IMR-90 (cell line): ENCODE data around the gene GATA2. TPM values are rescaled to one million over a fixed set of nuclear protein-coding genes. Genes with fewer than 3 reads are reported as not detected.

Source experiments
- ATAC-seq: fragments of 200-7000 bp; cut with Tn5 transposase; 2 replicates; pipeline ENCODE4 v1.9.1; 2020; ENCODE audit warnings: low read depth, mild to moderate bottlenecking, moderate library complexity
- BruUV-seq: library from RNA; stranded (reverse); fragments of 400-500 nt; replicated peaks from 2 replicates; lab custom pipeline; 2021; lab: Mats Ljungman, UMichigan
- CTCF ChIA-PET: fragments of 300-600 bp; formaldehyde crosslinking; extraction: SDS; loops from one replicate; lab custom pipeline; 2021; ENCODE audit warnings: antibody characterized with exemption; lab: Yijun Ruan, JAX
- POLR2A ChIA-PET: fragments of 300-600 bp; sonication (Branson Sonifier 250); formaldehyde crosslinking; loops from one replicate; lab custom pipeline; 2022; ENCODE audit warnings: antibody characterized with exemption; ENCODE audit not compliant: unreplicated experiment; lab: Charles Lee
- DNase-seq: peaks from one replicate; pipeline ENCODE4 v3.0.0; 2013
- H2AFZ ChIP-seq: replicated peaks from 2 replicates; pipeline ENCODE3; 2013; ENCODE audit warnings: low read length, mild to moderate bottlenecking; ENCODE audit not compliant: poor library complexity
- H2AK5ac ChIP-seq: 2 replicates; pipeline ENCODE4 v1.6.1; 2013; ENCODE audit warnings: low read depth, low read length, inconsistent platforms
- H2AK9ac ChIP-seq: replicated peaks from 2 replicates; pipeline ENCODE3; 2013; ENCODE audit warnings: mild to moderate bottlenecking, low read depth, low read length, moderate library complexity; ENCODE audit not compliant: poor library complexity
- H2BK120ac ChIP-seq: 2 replicates; pipeline ENCODE4 v1.6.1; 2013; ENCODE audit warnings: low read depth, low read length, inconsistent platforms
- H2BK15ac ChIP-seq: 3 replicates; pipeline ENCODE4 v1.6.1; 2013; ENCODE audit warnings: low read depth, low read length, inconsistent platforms
- H2BK20ac ChIP-seq: 2 replicates; pipeline ENCODE4 v1.6.1; 2013; ENCODE audit warnings: low read depth, mild to moderate bottlenecking, inconsistent platforms, low read length, moderate library complexity
- H2BK5ac ChIP-seq: 2 replicates; pipeline ENCODE4 v1.6.1; 2013; ENCODE audit warnings: mild to moderate bottlenecking, low read depth, low read length, inconsistent platforms; ENCODE audit not compliant: poor library complexity, severe bottlenecking
- H3K14ac ChIP-seq: replicated peaks from 2 replicates; pipeline ENCODE4 v1.6.1; 2013; ENCODE audit warnings: low read depth, low read length, inconsistent platforms
- H3K18ac ChIP-seq: 2 replicates; pipeline ENCODE4 v1.6.1; 2013; ENCODE audit warnings: low read depth, low read length, control low read depth
- H3K23ac ChIP-seq: 2 replicates; pipeline ENCODE4 v1.6.1; 2013; ENCODE audit warnings: low read depth, low read length, inconsistent platforms
- H3K27ac ChIP-seq: 2 replicates; pipeline ENCODE4 v1.5.1; 2013; ENCODE audit warnings: mild to moderate bottlenecking, control low read depth, low read length; ENCODE audit not compliant: insufficient read depth
- H3K27me3 ChIP-seq: 2 replicates; pipeline ENCODE4 v1.6.1; 2013; ENCODE audit warnings: low read length; ENCODE audit not compliant: control insufficient read depth, insufficient read depth
- H3K36me3 ChIP-seq: 2 replicates; pipeline ENCODE4 v1.6.1; 2013; ENCODE audit warnings: low read length, mixed read lengths; ENCODE audit not compliant: control insufficient read depth, insufficient read depth
- H3K4ac ChIP-seq: 2 replicates; pipeline ENCODE4 v1.6.1; 2013; ENCODE audit warnings: low read depth, low read length, inconsistent platforms
- H3K4me1 ChIP-seq: 2 replicates; pipeline ENCODE4 v1.6.1; 2013; ENCODE audit warnings: low read length, mixed read lengths; ENCODE audit not compliant: control insufficient read depth, insufficient read depth
- H3K4me2 ChIP-seq: 2 replicates; pipeline ENCODE4 v1.6.1; 2013; ENCODE audit warnings: low read depth, mild to moderate bottlenecking, control low read depth, low read length, moderate library complexity
- H3K4me3 ChIP-seq: 2 replicates; pipeline ENCODE4 v1.5.1; 2013; ENCODE audit warnings: low read depth, mild to moderate bottlenecking, control low read depth, low read length, moderate library complexity; ENCODE audit not compliant: insufficient read depth
- H3K56ac ChIP-seq: 2 replicates; pipeline ENCODE4 v1.6.1; 2013; ENCODE audit warnings: low read length, inconsistent platforms; ENCODE audit not compliant: insufficient read depth; ENCODE audit errors: extremely low read depth
- H3K79me1 ChIP-seq, 2 experiments: 2 replicates each; pipeline ENCODE4 v1.6.1; 2013; ENCODE audit warnings: low read length in 2 of 2, inconsistent platforms in 1 of 2, low read depth in 1 of 2
- H3K9ac ChIP-seq: 2 replicates; pipeline ENCODE4 v1.6.1; 2013; ENCODE audit warnings: low read depth, low read length, control low read depth
- H3K9me1 ChIP-seq: 2 replicates; pipeline ENCODE4 v1.6.1; 2013; ENCODE audit warnings: low read length, inconsistent platforms; ENCODE audit not compliant: insufficient read depth
- H3K9me3 ChIP-seq: 2 replicates; pipeline ENCODE4 v1.6.1; 2013; ENCODE audit warnings: low read length; ENCODE audit not compliant: control insufficient read depth, insufficient read depth
- H4K20me1 ChIP-seq: 2 replicates; pipeline ENCODE4 v1.6.1; 2013; ENCODE audit warnings: low read length, inconsistent platforms; ENCODE audit not compliant: insufficient read depth
- H4K5ac ChIP-seq: 2 replicates; pipeline ENCODE4 v1.6.1; 2013; ENCODE audit warnings: mild to moderate bottlenecking, low read depth, low read length, control low read depth
- H4K8ac ChIP-seq, 2 experiments: 2 replicates each; pipeline ENCODE4 v1.6.1; 2013; ENCODE audit warnings: low read depth in 2 of 2, low read length in 2 of 2, control low read depth in 1 of 2, inconsistent platforms in 1 of 2
- H4K91ac ChIP-seq: 2 replicates; pipeline ENCODE4 v1.6.1; 2013; ENCODE audit warnings: low read depth, low read length, inconsistent platforms; ENCODE audit not compliant: insufficient read depth
- BHLHE40 ChIP-seq: fragments of 150-350 bp; IDR thresholded peaks from 2 replicates; pipeline ENCODE4 v1.6.1; 2016; ENCODE audit warnings: mild to moderate bottlenecking, low read depth, low read length
- CEBPB ChIP-seq: IDR thresholded peaks from 2 replicates; pipeline ENCODE4 v1.6.1; 2012; ENCODE audit warnings: low read depth, low read length, improper control_type of control experiment
- CHD1 ChIP-seq: IDR thresholded peaks from 2 replicates; pipeline ENCODE4 v1.6.1; 2012; ENCODE audit warnings: low read depth, low read length, improper control_type of control experiment
- MAZ ChIP-seq: IDR thresholded peaks from 2 replicates; pipeline ENCODE4 v1.6.1; 2012; ENCODE audit warnings: low read depth, mild to moderate bottlenecking, low read length, improper control_type of control experiment, moderate library complexity, borderline replicate concordance
- MXI1 ChIP-seq: IDR thresholded peaks from 2 replicates; pipeline ENCODE4 v1.6.1; 2012; ENCODE audit warnings: low read depth, mild to moderate bottlenecking, low read length, moderate library complexity, borderline replicate concordance
- NFE2L2 ChIP-seq: fragments of 150-350 bp; IDR thresholded peaks from 2 replicates; pipeline ENCODE4 v1.6.1; 2016; ENCODE audit warnings: low read depth, mild to moderate bottlenecking, low read length
- POLR2A ChIP-seq: IDR thresholded peaks from 2 replicates; pipeline ENCODE4 v1.6.1; 2012; ENCODE audit warnings: mild to moderate bottlenecking, low read depth, low read length
- RAD21 ChIP-seq: IDR thresholded peaks from 2 replicates; pipeline ENCODE4 v1.6.1; 2012; ENCODE audit warnings: low read length, improper control_type of control experiment
- RCOR1 ChIP-seq: IDR thresholded peaks from 2 replicates; pipeline ENCODE4 v1.6.1; 2012; ENCODE audit warnings: mild to moderate bottlenecking, low read length, improper control_type of control experiment; ENCODE audit not compliant: insufficient replicate concordance
- RFX5 ChIP-seq: IDR thresholded peaks from 2 replicates; pipeline ENCODE4 v1.8.0; 2012; ENCODE audit warnings: low read depth, mild to moderate bottlenecking, low read length, moderate library complexity
- SMC3 ChIP-seq: fragments of 150-350 bp; IDR thresholded peaks from 2 replicates; pipeline ENCODE4 v1.6.1; 2016; ENCODE audit warnings: low read depth, mild to moderate bottlenecking, antibody characterized with exemption, low read length, moderate library complexity
- WGBS, 2 experiments: methylation state at CpG; one replicate each; pipeline versions ENCODE4 v1.1.5 to v1.1.7; 2013; ENCODE audit warnings: missing lambda C conversion rate in 2 of 2; ENCODE audit not compliant: insufficient read length in 1 of 2; ENCODE audit errors: extremely low coverage in 2 of 2; 5-methylcytosine and 5-hydroxymethylcytosine counted together
- dilution Hi-C: fragments of 300-500 bp; cut with HindIII; formaldehyde crosslinking; loops from one replicate; pipeline ENCODE4 v1.14.3; 2018; ENCODE audit warnings: low sequenced_read_pairs; ENCODE audit not compliant: unreplicated experiment
- in situ Hi-C: fragments of 300-500 bp; cut with MboI; formaldehyde crosslinking; loops from 3 replicates; pipeline ENCODE4 v1.14.3; 2019; ENCODE audit warnings: low sequenced_read_pairs, inconsistent platforms, mixed read lengths
- intact Hi-C: fragments of 100-400 bp; cut with micrococcal nuclease; formaldehyde crosslinking; loops from 2 replicates; pipeline ENCODE4 v1.10.0; 2022
- polyA plus RNA-seq, 3 experiments: library from polyadenylated mRNA; depleted of rRNA; stranded (reverse); fragments of >200 nt; gene quantifications; 2 replicates each; pipeline ENCODE4 v1.2.3, GENCODE V29; 2012; ENCODE audit warnings: low replicate concordance in 1 of 3
- total RNA-seq: library from RNA; depleted of rRNA; stranded (reverse); fragments of >200 nt; gene quantifications from 2 replicates; pipeline ENCODE4 v1.2.3, GENCODE V29; 2012
- TF ChIP-seq, protein P1 (sequence below): fragments of 150-350 bp; IDR thresholded peaks from 2 replicates; pipeline ENCODE4 v1.6.1; 2017; ENCODE audit warnings: mild to moderate bottlenecking, antibody characterized with exemption, low read length, low read depth
- TF ChIP-seq, protein P2 (sequence below): fragments of 150-350 bp; IDR thresholded peaks from 2 replicates; pipeline ENCODE4 v1.6.1; 2016; ENCODE audit warnings: low read depth, mild to moderate bottlenecking, low read length, moderate library complexity, borderline replicate concordance
- TF ChIP-seq, protein P3 (sequence below): conservative IDR thresholded peaks from 2 replicates; pipeline ENCODE4 v1.5.1; 2012; ENCODE audit warnings: mild to moderate bottlenecking, low read depth, low read length, improper control_type of control experiment

The GATA2 gene
- total and polyA plus RNA-seq, 2 of the 4 experiments (the other 2 are of a cell fraction): 2.2 to 13.5 TPM

DNA sequence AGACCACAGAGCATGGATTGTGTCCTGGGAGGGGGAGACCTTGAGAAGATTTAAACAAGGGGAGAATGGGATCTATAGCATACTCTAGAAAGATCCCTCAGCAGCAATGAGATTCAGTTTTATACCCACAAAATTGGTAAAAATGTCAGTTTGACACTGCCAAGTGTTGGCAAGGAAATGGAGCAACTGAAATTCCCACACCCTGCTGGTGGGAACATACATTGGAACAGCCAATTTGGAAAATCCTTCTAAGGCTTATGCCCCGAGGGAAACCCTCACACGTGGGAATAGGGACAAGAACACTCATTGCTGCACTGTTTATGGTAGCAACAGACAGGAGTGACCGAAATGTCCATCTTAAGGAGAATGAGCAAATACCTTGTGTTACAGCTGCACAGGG lies 21.3 kb downstream of the GATA2 start:
- H3K4me3 ChIP-seq: no peak overlapping the region
- no peak overlapping the region for H3K14ac ChIP-seq
- no peak overlapping the region for H2AFZ ChIP-seq
- no peak overlapping the region for H3K18ac ChIP-seq
- H3K79me1 ChIP-seq: no peaks in the 10 kb centered on the region
- no peak overlapping the region for H2BK20ac ChIP-seq
- no peak overlapping the region for H3K56ac ChIP-seq
- no peak overlapping the region for H4K8ac ChIP-seq
- no peak overlapping the region for H2BK5ac ChIP-seq
- H2AK5ac ChIP-seq: no peak overlapping the region
- POLR2A ChIA-PET: no interaction called here
- BruUV-seq: no TSS peak
- H3K36me3 ChIP-seq: no peaks in the 10 kb centered on the region
- H2AK9ac ChIP-seq: no peak overlapping the region
- CTCF ChIA-PET: no interaction called here
- 50% methylated on average over 3 of the region's 3 CpGs; no CpG with 5 or more reads in 1 of the 2 experiments for whole genome bisulfite sequencing, 2 experiments
- no peak overlapping the region for H3K9ac ChIP-seq
- TF ChIP-seq CHD1 (no peak), SMC3 (no peak), CEBPB (no peak), RCOR1 (no peak), RAD21 (no peak), NFE2L2 (no peak), MAZ (no peak), POLR2A (no peak), BHLHE40 (no peak), RFX5 (no peak), MXI1 (no peak)
- TF ChIP-seq, protein P1, sequence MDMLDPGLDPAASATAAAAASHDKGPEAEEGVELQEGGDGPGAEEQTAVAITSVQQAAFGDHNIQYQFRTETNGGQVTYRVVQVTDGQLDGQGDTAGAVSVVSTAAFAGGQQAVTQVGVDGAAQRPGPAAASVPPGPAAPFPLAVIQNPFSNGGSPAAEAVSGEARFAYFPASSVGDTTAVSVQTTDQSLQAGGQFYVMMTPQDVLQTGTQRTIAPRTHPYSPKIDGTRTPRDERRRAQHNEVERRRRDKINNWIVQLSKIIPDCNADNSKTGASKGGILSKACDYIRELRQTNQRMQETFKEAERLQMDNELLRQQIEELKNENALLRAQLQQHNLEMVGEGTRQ: no peak
- TF ChIP-seq, protein P2, sequence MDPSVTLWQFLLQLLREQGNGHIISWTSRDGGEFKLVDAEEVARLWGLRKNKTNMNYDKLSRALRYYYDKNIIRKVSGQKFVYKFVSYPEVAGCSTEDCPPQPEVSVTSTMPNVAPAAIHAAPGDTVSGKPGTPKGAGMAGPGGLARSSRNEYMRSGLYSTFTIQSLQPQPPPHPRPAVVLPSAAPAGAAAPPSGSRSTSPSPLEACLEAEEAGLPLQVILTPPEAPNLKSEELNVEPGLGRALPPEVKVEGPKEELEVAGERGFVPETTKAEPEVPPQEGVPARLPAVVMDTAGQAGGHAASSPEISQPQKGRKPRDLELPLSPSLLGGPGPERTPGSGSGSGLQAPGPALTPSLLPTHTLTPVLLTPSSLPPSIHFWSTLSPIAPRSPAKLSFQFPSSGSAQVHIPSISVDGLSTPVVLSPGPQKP: no peak
- TF ChIP-seq, protein P3, sequence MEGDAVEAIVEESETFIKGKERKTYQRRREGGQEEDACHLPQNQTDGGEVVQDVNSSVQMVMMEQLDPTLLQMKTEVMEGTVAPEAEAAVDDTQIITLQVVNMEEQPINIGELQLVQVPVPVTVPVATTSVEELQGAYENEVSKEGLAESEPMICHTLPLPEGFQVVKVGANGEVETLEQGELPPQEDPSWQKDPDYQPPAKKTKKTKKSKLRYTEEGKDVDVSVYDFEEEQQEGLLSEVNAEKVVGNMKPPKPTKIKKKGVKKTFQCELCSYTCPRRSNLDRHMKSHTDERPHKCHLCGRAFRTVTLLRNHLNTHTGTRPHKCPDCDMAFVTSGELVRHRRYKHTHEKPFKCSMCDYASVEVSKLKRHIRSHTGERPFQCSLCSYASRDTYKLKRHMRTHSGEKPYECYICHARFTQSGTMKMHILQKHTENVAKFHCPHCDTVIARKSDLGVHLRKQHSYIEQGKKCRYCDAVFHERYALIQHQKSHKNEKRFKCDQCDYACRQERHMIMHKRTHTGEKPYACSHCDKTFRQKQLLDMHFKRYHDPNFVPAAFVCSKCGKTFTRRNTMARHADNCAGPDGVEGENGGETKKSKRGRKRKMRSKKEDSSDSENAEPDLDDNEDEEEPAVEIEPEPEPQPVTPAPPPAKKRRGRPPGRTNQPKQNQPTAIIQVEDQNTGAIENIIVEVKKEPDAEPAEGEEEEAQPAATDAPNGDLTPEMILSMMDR: no peak
- in situ Hi-C loops: no loop called here
- no peak overlapping the region for H4K5ac ChIP-seq
- no peak overlapping the region for H3K23ac ChIP-seq
- dilution Hi-C loops: no loop called here
- no peak overlapping the region for H2BK15ac ChIP-seq
- no peak for DNase-seq
- H2BK120ac ChIP-seq: no peak overlapping the region
- H3K4me1 ChIP-seq: no peaks in the 10 kb centered on the region
- peaks cover 84% of the 10 kb centered on the region for H3K27me3 ChIP-seq
- intact Hi-C loops: no loop called here
- H3K4me2 ChIP-seq: no peak overlapping the region
- no peak overlapping the region for H3K27ac ChIP-seq
- no peak for ATAC-seq
- peaks cover 8% of the 10 kb centered on the region for H3K9me1 ChIP-seq
- peaks cover 8% of the 10 kb centered on the region for H3K9me3 ChIP-seq
- H3K4ac ChIP-seq: no peak overlapping the region
- H4K91ac ChIP-seq: no peak overlapping the region
- H4K20me1 ChIP-seq: no peaks in the 10 kb centered on the region
